H1 (cell line): ENCODE results near the gene DSE. TPM values are rescaled to one million over a fixed set of nuclear protein-coding genes. Genes with fewer than 3 reads are reported as not detected.

Source experiments
- CTCF ChIA-PET: fragments of 300-600 bp; sonication (Branson Sonifier 250); formaldehyde crosslinking; loops from one replicate; lab custom pipeline; 2021; ENCODE audit not compliant: partially characterized antibody; lab: Charles Lee
- POLR2A ChIA-PET: fragments of 300-600 bp; sonication (Branson Sonifier 250); formaldehyde crosslinking; loops from one replicate; lab custom pipeline; 2021; ENCODE audit warnings: inconsistent platforms; ENCODE audit not compliant: partially characterized antibody; lab: Charles Lee
- DNase-seq, 2 experiments: peaks; one replicate each; pipeline versions ENCODE4 v3.0.0 to v3.0.0-alpha.2; 2010 to 2022; ENCODE audit warnings: low spot score in 2 of 2, low read depth in 1 of 2, mixed read lengths in 1 of 2
- FAIRE-seq: peaks from 2 replicates; lab custom pipeline; 2011; peaks lifted over from hg19 to GRCh38; lab: Jason Lieb, UNC
- H2AFZ ChIP-seq: 2 replicates; pipeline ENCODE4 v1.8.1; 2012; ENCODE audit warnings: low read length, inconsistent platforms
- H2AK5ac ChIP-seq: 2 replicates; pipeline ENCODE4 v1.6.1; 2013; ENCODE audit warnings: low read depth, low read length
- H2BK120ac ChIP-seq: replicated peaks from 2 replicates; pipeline ENCODE3; 2013; ENCODE audit warnings: low read depth, low read length, inconsistent platforms
- H2BK12ac ChIP-seq: 2 replicates; pipeline ENCODE4 v1.6.1; 2013; ENCODE audit warnings: low read depth, low read length
- H2BK15ac ChIP-seq: 2 replicates; pipeline ENCODE4 v1.6.1; 2013; ENCODE audit warnings: low read length
- H2BK20ac ChIP-seq: 2 replicates; pipeline ENCODE4 v1.6.1; 2013; ENCODE audit warnings: low read length
- H2BK5ac ChIP-seq: 2 replicates; pipeline ENCODE4 v1.6.1; 2013; ENCODE audit warnings: low read depth, low read length
- H3K14ac ChIP-seq: 2 replicates; pipeline ENCODE4 v1.6.1; 2013; ENCODE audit warnings: inconsistent platforms; ENCODE audit not compliant: insufficient read length
- H3K18ac ChIP-seq: 2 replicates; pipeline ENCODE4 v1.6.1; 2013; ENCODE audit warnings: low read length; ENCODE audit errors: extremely low read depth
- H3K23ac ChIP-seq: 2 replicates; pipeline ENCODE4 v1.6.1; 2013; ENCODE audit warnings: inconsistent platforms; ENCODE audit not compliant: insufficient read length
- H3K23me2 ChIP-seq: 2 replicates; pipeline ENCODE4 v1.6.1; 2013; ENCODE audit warnings: low read depth, low read length
- H3K27ac ChIP-seq: 2 replicates; pipeline ENCODE4 v1.6.1; 2011; ENCODE audit warnings: low read depth, low read length, inconsistent platforms
- H3K27me3 ChIP-seq, 4 experiments: replicated peaks in 1 of 4; 1 replicate in 1 of 4; 2 replicates in 3 of 4; pipeline versions ENCODE4 v1.6.1 to v1.8.1; 2011 to 2013; ENCODE audit warnings: low read length in 3 of 4, mild to moderate bottlenecking in 3 of 4, inconsistent platforms in 2 of 4, mixed read lengths in 2 of 4, moderate library complexity in 1 of 4; ENCODE audit not compliant: control insufficient read depth in 3 of 4, insufficient read depth in 3 of 4; ENCODE audit errors: extremely low read depth in 1 of 4
- H3K36me3 ChIP-seq, 4 experiments: 2 replicates each; pipeline versions ENCODE4 v1.6.1 to v1.8.1; 2011 to 2013; ENCODE audit warnings: mild to moderate bottlenecking in 4 of 4, low read length in 3 of 4, moderate library complexity in 2 of 4, control low read depth in 1 of 4, inconsistent platforms in 1 of 4; ENCODE audit not compliant: insufficient read depth in 4 of 4, control insufficient read depth in 2 of 4
- H3K4ac ChIP-seq: replicated peaks from 2 replicates; pipeline ENCODE3; 2013; ENCODE audit warnings: low read length, low read depth, mixed read lengths, inconsistent platforms; ENCODE audit not compliant: insufficient read length
- H3K4me1 ChIP-seq, 4 experiments: replicated peaks in 1 of 4; 1 replicate in 1 of 4; 2 replicates in 3 of 4; pipeline versions ENCODE4 v1.6.1 to v1.8.1; 2011 to 2013; ENCODE audit warnings: low read length in 3 of 4, inconsistent platforms in 2 of 4, mixed read lengths in 1 of 4; ENCODE audit not compliant: insufficient read depth in 4 of 4, control insufficient read depth in 3 of 4
- H3K4me2 ChIP-seq, 2 experiments: 2 replicates each; pipeline versions ENCODE4 v1.6.1 to v1.8.1; 2011 to 2013; ENCODE audit warnings: low read depth in 2 of 2, low read length in 2 of 2, control low read depth in 1 of 2, inconsistent platforms in 1 of 2, mild to moderate bottlenecking in 1 of 2; ENCODE audit not compliant: insufficient read depth in 1 of 2
- H3K4me3 ChIP-seq, 4 experiments: fragments of 200-600, 300-600 bp in 1 of 4; sonication (generic), shearing (Covaris generic), sonication (Bioruptor Twin) in 1 of 4; 2 replicates each; pipeline versions ENCODE4 v1.5.1 to v1.8.1; 2011 to 2016; ENCODE audit warnings: low read length in 4 of 4, low read depth in 3 of 4, control low read depth in 2 of 4, inconsistent platforms in 2 of 4, mild to moderate bottlenecking in 2 of 4, mixed read lengths in 1 of 4, moderate library complexity in 1 of 4; ENCODE audit not compliant: insufficient read depth in 2 of 4; ENCODE audit errors: extremely low read depth in 1 of 4
- H3K56ac ChIP-seq: replicated peaks from 2 replicates; pipeline ENCODE3; 2013; ENCODE audit warnings: low read depth, mild to moderate bottlenecking, mixed read lengths, low read length, inconsistent platforms; ENCODE audit not compliant: insufficient read length
- H3K79me1 ChIP-seq: 2 replicates; pipeline ENCODE4 v1.6.1; 2013; ENCODE audit warnings: low read depth, low read length, control low read depth
- H3K79me2 ChIP-seq, 2 experiments: 2 replicates each; pipeline versions ENCODE4 v1.6.1 to v1.8.1; 2012 to 2013; ENCODE audit warnings: low read length in 2 of 2, mild to moderate bottlenecking in 2 of 2, inconsistent platforms in 1 of 2; ENCODE audit not compliant: insufficient read depth in 2 of 2, control insufficient read depth in 1 of 2
- H3K9ac ChIP-seq, 4 experiments: replicated peaks in 1 of 4; 1 replicate in 1 of 4; 2 replicates in 3 of 4; pipeline versions ENCODE4 v1.6.1 to v1.8.1; 2011 to 2013; ENCODE audit warnings: low read depth in 3 of 4, low read length in 3 of 4, control low read depth in 2 of 4, mild to moderate bottlenecking in 2 of 4, moderate library complexity in 2 of 4, inconsistent platforms in 1 of 4; ENCODE audit errors: extremely low read depth in 1 of 4
- H3K9me3 ChIP-seq, 2 experiments: 2 replicates each; pipeline versions ENCODE4 v1.6.1 to v1.8.1; 2012 to 2013; ENCODE audit warnings: mild to moderate bottlenecking in 2 of 2, moderate library complexity in 2 of 2, control low read depth in 1 of 2, inconsistent platforms in 1 of 2, low read depth in 1 of 2, low read length in 1 of 2, mixed read lengths in 1 of 2; ENCODE audit not compliant: insufficient read depth in 2 of 2
- H4K20me1 ChIP-seq, 2 experiments: replicated peaks in 1 of 2; 2 replicates each; pipeline versions ENCODE3 to v1.8.1; 2011 to 2013; ENCODE audit warnings: inconsistent platforms in 2 of 2, low read length in 2 of 2, mild to moderate bottlenecking in 1 of 2; ENCODE audit not compliant: insufficient read depth in 2 of 2, control insufficient read depth in 1 of 2
- H4K5ac ChIP-seq: 2 replicates; pipeline ENCODE4 v1.6.1; 2013; ENCODE audit warnings: low read length, low read depth, mixed read lengths, inconsistent platforms; ENCODE audit not compliant: insufficient read length
- H4K8ac ChIP-seq: 2 replicates; pipeline ENCODE4 v1.8.0; 2013; ENCODE audit warnings: mild to moderate bottlenecking, moderate library complexity, low read length, inconsistent platforms; ENCODE audit not compliant: insufficient read depth; ENCODE audit errors: extremely low read depth
- H4K91ac ChIP-seq: replicated peaks from 2 replicates; pipeline ENCODE3; 2013; ENCODE audit warnings: low read length, mixed read lengths, inconsistent platforms; ENCODE audit not compliant: insufficient read length
- CBX5 ChIP-seq: fragments of 300-800, 300-1000 bp; sonication (generic); IDR thresholded peaks from 2 replicates; pipeline ENCODE4 v1.7.1; 2016; ENCODE audit warnings: antibody characterized with exemption, low read length, low read depth
- CEBPB ChIP-seq: IDR thresholded peaks from 2 replicates; pipeline ENCODE4 v1.6.1; 2012; ENCODE audit warnings: low read depth, low read length
- JUN ChIP-seq: IDR thresholded peaks from 2 replicates; pipeline ENCODE4 v1.6.1; 2011; ENCODE audit warnings: low read depth, mild to moderate bottlenecking, improper control_type of control experiment, low read length
- MAFK ChIP-seq: IDR thresholded peaks from 2 replicates; pipeline ENCODE4 v1.6.1; 2012; ENCODE audit warnings: low read depth, mild to moderate bottlenecking, improper control_type of control experiment, low read length
- WGBS, 2 experiments: shearing (Covaris generic) in 1 of 2; methylation state at CpG; one replicate each; pipeline versions ENCODE4 v1.1.6 to v1.1.7; 2013 to 2015; ENCODE audit warnings: low lambda C conversion rate in 2 of 2, mixed read lengths in 2 of 2, inconsistent platforms in 1 of 2, low coverage in 1 of 2, missing lambda C conversion rate in 1 of 2; ENCODE audit not compliant: insufficient replicate concordance in 2 of 2, insufficient coverage in 1 of 2, insufficient read length in 1 of 2; ENCODE audit errors: extremely low coverage in 1 of 2, missing lambda C conversion rate in 1 of 2; 5-methylcytosine and 5-hydroxymethylcytosine counted together
- polyA plus RNA-seq, 7 experiments: library from polyadenylated mRNA; depleted of rRNA in 3 of 7; stranded (reverse) in 5 of 7; unstranded in 2 of 7; fragments of >200 nt in 5 of 7; fragments of 200-250 nt in 2 of 7; gene quantifications; 1 replicate in 5 of 7; 2 replicates in 1 of 7; 4 replicates in 1 of 7; pipeline versions ENCODE4 v1.2.1 to v1.2.3, GENCODE V29; 2011 to 2013; ENCODE audit warnings: missing spikeins in 2 of 7, mixed read lengths in 2 of 7
- total RNA-seq: library from RNA; stranded (reverse); fragmentation: NEBNext Ultra II Directional; extraction: Animal tissue kit (Norgen Biotek cat#: 25700); gene quantifications from 2 replicates; pipeline ENCODE4 v1.2.1, GENCODE V29; 2021

The DSE gene
- total and polyA plus RNA-seq, 2 of the 8 experiments (the other 6 are each of a cell fraction or from before 2014, with no cell fraction given) = 32.5 to 94.4 TPM

DNA sequence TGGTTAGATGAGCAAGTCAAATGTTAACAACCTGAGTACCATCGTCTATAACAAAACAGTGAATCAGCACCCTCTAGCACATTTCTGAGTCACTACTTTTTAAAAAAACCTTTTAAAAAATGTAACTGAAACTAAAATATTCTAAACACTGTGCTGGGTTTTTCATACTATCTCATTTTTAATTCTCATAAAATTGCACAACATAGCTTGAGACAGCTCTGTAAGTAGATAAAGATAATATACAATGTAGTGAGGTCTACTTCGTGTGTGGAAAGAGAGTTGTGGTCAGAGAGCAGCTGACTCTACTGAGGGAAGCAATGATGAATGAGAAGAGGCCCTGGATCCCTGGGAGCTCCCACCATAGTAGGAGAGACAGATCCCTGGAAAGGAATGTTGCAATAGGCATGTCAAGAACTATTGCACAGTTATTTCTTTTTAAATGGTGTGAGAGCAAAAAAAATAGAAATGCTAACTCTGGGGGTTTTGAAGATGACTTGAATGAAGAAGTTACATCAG lies 76.8 kb downstream of the DSE start:
- no peak overlapping the region for H2BK12ac ChIP-seq
- no peak overlapping the region for H3K27ac ChIP-seq
- no peak overlapping the region for H2AK5ac ChIP-seq
- H3K23me2 ChIP-seq = no peaks in the 10 kb centered on the region
- no peak overlapping the region for H4K91ac ChIP-seq
- H3K79me2 ChIP-seq = no peaks in the 10 kb centered on the region
- no peak overlapping the region for H2BK20ac ChIP-seq
- ChIA-PET CTCF (interaction anchor here (0.8 to 4.0 kb wide), 6 partner anchors 11 to 179 kb away, joined by 3 to 17 read pairs (median 4); no protein-coding TSS in a partner anchor), POLR2A (no interaction called here)
- no peak overlapping the region for H3K14ac ChIP-seq
- H4K8ac ChIP-seq = no peak overlapping the region
- H3K18ac ChIP-seq = no peak overlapping the region
- no peaks in the 10 kb centered on the region for H3K27me3 ChIP-seq
- H3K23ac ChIP-seq = no peak overlapping the region
- DNase-seq (no peak), FAIRE-seq (no peak)
- no peaks in the 10 kb centered on the region for H3K36me3 ChIP-seq
- H3K56ac ChIP-seq = no peak overlapping the region
- H3K79me1 ChIP-seq = no peaks in the 10 kb centered on the region
- H2BK120ac ChIP-seq = no peak overlapping the region
- no peak overlapping the region for H3K4me3 ChIP-seq
- H3K9ac ChIP-seq = no peak overlapping the region
- H2BK15ac ChIP-seq = no peak overlapping the region
- no peak overlapping the region for H3K4me2 ChIP-seq
- no peaks in the 10 kb centered on the region for H4K20me1 ChIP-seq
- 68% methylated on average over 2 of the region's 2 CpGs; no CpG with 5 or more reads in 1 of the 2 experiments for WGBS, 2 experiments
- peak; percentile 38; the same call in 1 of the 2 replicates for TF ChIP-seq CEBPB
- TF ChIP-seq MAFK = no peak
- TF ChIP-seq JUN = no peak
- TF ChIP-seq CBX5 = no peak
- H2BK5ac ChIP-seq = no peak overlapping the region
- H4K5ac ChIP-seq = no peak overlapping the region
- H3K4me1 ChIP-seq = peaks cover 0 to 2% (median 0%) of the 10 kb centered on the region in 4 experiments; a peak in 1 of 7 replicates
- H3K4ac ChIP-seq = no peak overlapping the region
- no peak overlapping the region for H2AFZ ChIP-seq
- no peaks in the 10 kb centered on the region for H3K9me3 ChIP-seq
